ENCODE data around the gene SF3B2. TPM values are rescaled to one million over a fixed set of nuclear protein-coding genes. Genes with fewer than 3 reads are reported as not detected.
"Not testable (repeated sequence)": the region's sequence is repeated elsewhere in the genome, so short reads cannot be mapped to it uniquely, and the experiment has no call there.

SF3B2 gene
- total RNA-seq, 1 donor from 2014 or later, result 116 TPM

GRCh38 chr11:66020212-66020611 lies 32.0 kb upstream of the SF3B2 start:
- no peak for DNase-seq

DNA sequence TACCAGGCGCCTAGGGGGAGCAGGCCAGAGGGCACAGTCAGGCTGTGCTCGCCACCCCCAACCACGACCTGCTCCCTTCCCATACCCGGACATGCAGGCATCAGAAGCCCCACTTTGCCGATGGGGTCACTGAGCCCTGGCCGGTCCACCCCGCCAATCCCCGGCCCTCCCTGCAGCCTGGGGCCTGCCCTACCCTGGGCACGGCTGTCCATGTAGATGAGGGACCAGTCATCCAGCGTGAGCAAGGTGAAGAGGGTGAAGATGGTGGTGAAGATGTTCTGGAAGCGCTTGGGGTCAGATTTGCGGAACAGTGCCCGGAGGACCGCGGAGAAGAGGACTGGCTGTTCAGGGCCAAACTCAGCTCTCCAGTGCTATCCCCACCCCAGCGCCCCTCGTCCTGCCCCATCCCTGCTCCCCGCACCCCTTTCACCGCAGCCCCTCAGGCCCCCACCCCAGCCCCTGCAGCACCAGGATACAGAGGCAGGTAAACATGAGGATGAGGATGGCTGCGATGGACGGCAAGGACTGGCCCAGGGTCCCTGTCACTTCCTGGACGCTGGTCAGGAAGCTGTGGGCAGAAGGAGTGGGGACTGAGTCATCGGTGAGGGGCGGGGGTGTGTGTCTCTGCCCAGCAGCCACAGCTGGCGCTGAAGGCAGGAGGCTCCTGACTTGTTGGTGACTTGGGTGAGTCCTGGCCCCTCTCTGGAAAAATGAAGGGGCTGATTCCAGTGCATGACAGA lies 31.4 kb upstream of the SF3B2 start:
- peak; percentile 86 for DNase-seq

DNA sequence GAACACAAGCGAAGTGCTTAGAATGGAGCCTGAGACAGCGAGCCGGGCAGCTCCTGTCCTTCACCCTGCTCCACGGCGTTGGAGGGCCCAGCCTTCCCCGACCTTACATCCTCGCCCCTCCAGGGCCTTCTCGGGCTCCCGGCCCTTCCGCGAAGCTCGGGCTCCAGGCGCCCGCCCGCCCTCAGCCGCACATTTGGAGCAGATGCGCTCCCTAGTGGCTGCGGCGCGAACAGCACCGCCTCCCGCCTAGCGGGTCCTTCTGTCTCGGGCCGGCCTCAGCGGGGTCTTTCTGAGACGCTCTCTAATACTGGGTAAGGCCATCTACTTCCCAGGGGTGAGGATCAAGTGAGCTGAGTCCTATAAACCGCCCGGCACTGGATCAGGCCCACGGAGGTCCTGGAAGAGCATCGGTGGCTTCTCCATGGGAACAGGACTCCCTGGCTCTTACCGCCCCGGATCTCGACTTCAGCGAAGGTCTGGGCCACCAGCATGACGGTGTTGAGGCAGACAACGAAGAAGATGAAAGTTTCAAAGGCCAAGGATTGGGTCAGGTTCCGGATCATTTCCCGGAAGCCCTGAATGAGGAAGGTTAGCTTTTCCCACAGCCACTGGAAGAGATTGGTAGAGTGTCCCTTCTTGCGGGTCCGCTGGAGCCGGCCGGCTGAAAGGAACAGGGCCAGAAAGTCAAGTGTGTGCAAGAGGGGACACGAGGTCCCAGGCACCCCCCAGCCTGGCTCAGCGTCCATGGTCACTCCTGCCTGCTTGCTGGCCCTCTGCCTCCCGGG lies 29.6 kb upstream of the SF3B2 start:
- peak; percentile 82 for DNase-seq

- not testable (repeated sequence) for DNase-seq
These were observed 29.1 kb upstream of the SF3B2 start for GRCh38 chr11:66023186-66023440.

- no peak for DNase-seq
These were observed 26.1 kb upstream of the SF3B2 start, which contains the start of gene CATSPER1 for GRCh38 chr11:66026017-66026529. CATSPER1 (minus strand) TSS chr11:66026479; CDS start chr11:66026379, 100 bp downstream.

GRCh38 chr11:66032957-66033735 lies 19.0 kb upstream of the SF3B2 start:
- no peak for DNase-seq

DNA sequence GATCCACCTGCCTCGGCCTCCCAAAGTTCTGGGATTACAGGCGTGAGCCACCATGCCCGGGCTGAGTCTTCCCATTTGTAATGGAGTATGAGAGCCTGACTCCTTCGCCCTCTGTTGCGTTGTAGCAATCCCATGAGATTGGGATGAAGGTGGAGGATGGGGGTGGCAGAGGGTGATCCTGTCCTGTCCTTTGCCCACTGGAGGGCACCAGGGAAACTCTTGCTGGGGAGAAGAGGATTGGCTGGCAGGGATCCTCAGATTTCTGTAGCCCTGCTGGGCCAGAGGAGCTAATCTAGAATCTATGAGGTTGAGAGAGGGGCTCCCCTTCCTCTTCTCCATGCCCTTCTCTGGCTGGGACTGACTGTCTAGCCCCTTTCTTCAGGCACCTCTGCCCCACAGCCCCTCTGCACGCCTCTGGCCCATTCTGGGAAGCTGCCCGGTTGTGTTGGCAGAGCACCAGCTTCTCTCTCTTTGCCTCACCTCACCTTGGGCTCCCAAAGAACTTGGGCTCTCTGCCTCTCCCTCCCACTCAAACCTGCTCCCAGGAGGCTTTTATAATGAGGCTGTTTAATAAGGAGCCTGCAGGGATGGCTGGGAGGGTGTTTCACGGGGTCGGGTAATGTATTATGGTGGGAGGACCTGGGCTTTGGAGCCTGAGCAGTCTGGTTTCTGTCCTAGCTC lies 16.4 kb upstream of the SF3B2 start:
- no peak for DNase-seq

GRCh38 chr11:66036334-66036710 lies 15.8 kb upstream of the SF3B2 start:
- DNase-seq, result no peak

GRCh38 chr11:66037327-66037726 lies 14.8 kb upstream of the SF3B2 start:
- DNase-seq, result no peak

DNA sequence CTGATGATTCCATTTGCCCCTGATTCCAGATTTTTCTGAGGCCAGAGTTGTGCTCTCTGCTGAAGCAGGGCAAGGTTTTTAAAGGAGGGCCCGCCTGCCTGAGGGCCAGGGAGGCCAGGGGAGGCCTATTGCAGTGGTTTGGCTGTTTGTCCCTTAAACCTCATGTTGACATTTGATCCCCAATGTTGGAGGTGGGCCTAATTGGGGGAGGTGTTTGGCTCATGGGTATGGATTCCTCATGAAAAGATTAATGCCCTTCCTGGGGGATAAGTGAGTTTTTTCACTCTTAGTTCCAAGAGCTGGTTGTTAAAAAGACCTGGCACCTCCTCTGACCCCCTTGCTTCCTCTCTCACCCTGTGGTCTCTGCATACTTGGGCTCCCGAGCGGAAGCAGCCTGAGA lies 12.4 kb upstream of the SF3B2 start:
- DNase-seq, result no peak

DNA sequence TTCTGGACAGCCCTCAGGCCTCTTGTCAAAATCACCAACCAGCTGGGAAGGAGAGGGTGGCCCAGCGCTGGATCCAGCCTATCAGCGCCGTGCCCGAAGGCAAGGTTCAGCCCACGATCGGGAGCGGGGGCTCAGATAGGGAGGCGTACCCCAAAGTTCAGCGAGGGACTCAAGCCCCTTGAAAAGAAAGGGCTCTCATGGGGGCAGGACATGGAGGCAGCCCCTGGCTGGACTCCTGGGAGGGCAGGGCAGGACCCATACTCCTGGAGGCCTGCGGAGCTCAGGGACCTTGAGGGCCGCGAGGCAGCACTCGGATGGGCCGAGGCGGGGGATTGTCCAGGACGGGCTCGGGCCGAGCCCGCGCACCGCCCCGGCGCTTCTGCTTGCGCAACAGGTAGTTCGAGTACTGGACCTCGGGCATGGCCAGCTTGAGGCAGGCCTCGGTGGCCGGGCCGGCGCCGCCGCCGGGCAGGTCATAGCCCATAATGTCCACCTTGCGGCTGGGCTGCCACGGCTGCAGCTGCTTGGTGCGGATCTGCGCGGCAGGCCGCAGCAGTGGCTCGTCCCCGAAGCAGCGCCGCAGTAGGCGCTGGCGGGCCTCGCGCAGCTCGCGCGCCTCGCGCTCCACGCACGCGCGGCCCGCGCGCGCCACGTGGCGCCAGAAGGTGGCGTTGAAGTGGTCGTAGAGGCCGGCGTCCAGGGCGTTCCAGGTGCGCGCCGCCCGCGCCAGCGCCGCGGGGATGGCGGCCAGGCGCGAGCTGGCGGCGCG lies 9.8 kb upstream of the SF3B2 start:
- DNase-seq, result no peak

DNA sequence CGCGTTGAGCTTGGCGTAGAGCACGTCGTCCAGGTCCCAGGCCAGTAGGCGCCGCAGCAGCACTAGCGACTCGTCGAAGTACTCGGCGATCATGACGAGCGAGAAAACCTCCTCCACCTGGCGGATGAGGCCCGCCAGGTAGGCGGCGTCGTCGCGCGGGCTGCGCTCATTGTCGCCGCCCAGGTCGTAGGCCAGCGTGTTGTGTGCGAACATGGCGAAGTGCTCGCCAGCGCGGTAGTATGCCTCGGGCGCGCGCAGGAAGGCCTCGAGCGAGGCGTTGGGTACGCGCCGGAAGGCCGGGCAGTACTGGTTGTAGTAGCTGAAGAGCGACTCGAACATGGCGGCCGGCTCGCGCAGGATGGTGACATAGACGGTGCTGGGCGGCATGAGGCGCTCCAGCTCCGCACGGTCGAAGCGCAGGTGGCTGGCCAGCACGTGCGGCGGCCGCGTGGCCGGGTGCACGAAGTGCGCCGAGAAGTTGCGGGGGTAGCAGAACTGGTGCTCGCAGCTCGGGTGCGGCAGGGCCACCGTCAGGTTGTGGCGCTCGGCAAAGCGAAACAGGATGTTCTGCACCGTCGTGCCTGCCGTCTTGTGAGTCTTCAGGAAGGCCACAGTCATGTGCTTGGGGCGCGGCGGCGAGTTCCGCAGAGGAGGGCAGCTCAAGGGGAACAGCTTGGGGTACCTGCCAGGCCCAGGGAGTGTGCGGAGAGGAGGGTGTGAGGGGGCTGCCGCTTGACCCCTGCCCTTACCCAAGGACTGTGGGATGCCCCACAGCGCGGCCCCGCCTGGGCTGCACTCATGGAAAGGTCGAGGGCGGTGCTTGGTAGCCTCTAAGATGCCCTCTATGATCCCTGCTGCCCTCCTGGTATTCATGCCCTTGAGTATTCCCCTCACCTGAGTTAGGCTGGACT lies 8.9 kb upstream of the SF3B2 start:
- no peak for DNase-seq

DNA sequence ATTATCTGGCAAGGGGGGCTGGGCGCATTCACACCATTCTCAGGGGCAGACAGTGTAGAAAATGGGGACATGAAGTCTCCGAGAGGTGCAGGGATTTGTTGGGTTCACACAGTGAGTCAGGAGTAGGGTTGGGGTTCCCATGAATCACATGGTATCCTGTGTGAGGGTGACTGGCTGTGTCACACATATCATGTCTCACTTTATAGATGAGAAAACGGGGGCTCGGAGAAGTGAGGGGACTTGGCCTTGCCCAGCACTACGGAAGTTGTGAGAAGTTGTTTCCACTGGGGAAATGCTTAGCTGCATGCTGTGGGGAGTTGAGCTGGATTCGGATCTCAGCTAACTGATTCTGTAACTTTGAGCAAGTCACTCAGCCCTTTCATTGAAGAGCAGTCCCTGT lies 7.4 kb upstream of the SF3B2 start:
- no peak for DNase-seq

DNA sequence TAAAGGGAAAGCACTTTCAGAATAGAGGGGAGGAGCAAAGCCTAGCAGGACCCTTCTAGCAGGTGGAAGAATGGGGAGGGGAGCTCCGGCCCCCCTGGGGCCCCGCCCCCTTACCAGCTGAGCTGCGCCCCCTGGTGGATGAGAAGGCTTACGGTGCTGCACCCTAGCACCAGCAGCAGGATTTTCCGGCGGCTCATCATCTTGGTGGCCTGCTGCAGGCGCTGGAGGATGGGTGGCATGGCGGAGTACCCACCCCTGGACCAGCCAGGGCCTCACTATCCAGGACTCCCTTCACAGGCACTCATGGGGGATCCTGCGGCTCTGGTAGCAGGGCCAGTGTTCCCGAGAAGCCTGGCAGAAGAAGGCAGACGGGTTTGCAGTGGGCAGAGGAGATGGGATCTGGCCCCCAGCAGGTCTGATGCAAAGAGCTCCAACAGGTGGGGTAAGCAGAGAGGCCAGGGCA lies 7.0 kb upstream of the SF3B2 start:
- peak; percentile 89 for DNase-seq

DNA sequence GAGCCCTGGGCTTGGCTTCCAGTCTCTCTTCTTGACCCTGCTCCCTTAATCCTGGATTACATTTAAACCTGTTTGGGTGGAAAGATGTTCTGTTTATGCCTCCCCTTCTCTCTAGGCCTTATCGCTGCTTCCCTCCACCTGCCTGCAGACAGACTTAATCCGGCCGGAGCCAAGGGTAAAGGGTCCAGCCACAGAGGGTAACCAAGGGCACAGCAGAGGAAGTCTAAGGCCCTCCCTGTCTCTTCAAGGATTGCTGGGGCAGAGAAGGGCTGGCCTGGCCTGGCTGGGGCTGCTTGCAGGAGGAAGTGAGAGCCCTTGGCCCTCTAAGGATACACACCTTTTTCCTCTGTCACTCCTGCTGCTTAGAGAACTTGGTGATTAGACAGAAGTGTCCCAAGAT lies 5.3 kb upstream of the SF3B2 start:
- no peak for DNase-seq

GRCh38 chr11:66047541-66048365 lies 4.4 kb upstream of the SF3B2 start:
- no peak for DNase-seq

GRCh38 chr11:66048547-66049323 lies 3.4 kb upstream of the SF3B2 start, which contains the start of gene GAL3ST3:
GAL3ST3 (minus strand) TSS chr11:66049161; CDS start chr11:66045415, 3,746 bp downstream.
- DNase-seq, result no peak

DNA sequence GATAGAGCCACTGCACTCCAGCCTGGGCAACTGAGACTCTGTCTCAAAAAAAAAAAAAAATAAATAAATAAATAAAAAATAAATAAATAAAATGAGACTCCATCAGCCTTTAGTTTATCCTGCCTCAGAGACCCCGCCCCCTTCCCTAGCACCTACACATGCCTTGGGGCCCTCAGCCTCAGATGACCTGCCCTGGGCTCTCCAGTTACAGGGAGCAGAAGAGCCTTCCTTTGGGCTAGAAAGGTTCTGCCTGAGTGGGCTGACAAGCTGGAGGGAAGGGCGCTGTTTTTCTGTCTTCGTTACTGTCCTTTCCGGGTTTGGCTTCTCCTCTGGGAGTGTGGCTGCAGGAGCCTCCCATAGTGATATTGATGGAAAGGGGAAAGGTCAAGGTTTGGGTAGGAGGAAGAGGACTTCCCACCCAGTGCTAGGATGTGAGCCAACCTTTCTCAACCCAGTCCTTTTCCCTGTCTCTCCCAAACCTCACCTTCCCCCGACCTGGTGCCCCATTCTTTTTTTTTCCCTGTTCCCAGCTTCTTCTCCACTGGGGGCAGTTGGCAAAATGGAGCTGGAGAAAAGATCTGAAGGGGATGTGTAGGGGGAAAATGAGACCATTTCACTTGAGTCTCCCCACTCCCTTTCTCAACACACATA lies 1.5 kb upstream of the SF3B2 start:
- no peak for DNase-seq

Data from dermis blood vessel endothelial cell (primary cell).